PC-9 (cell line): Measurements from ENCODE around the gene STUB1.
A peak's percentile ranks its signal among the peaks of the same experiment; 100 is the strongest.

ENCODE experiments used
- CTCF ChIP-seq: fragments of 200-600 bp; sonication (generic); conservative IDR thresholded peaks from 2 replicates; pipeline ENCODE4 v1.6.1; 2017; ENCODE audit warnings: mixed run types, antibody characterized with exemption, mild to moderate bottlenecking, moderate library complexity
- EZH2 ChIP-seq: fragments of 200-600 bp; sonication (generic); IDR thresholded peaks from 2 replicates; pipeline ENCODE4 v1.8.0; 2017; ENCODE audit warnings: antibody characterized with exemption, low read depth

GRCh38 chr16:685967-686366, 5.8 kb downstream of the STUB1 start:
- TF ChIP-seq CTCF (peak; percentile 71), EZH2 (no peak)
